IMR-90 (cell line): ENCODE data around the gene RERE. TPM values are rescaled to one million over a fixed set of nuclear protein-coding genes. Genes with fewer than 3 reads are reported as not detected.

Source experiments
- ATAC-seq: fragments of 200-7000 bp; cut with Tn5 transposase; 2 replicates; pipeline ENCODE4 v1.9.1; 2020; ENCODE audit warnings: low read depth, mild to moderate bottlenecking, moderate library complexity
- BruUV-seq: library from RNA; stranded (reverse); fragments of 400-500 nt; replicated peaks from 2 replicates; lab custom pipeline; 2021; lab: Mats Ljungman, UMichigan
- CTCF ChIA-PET: fragments of 300-600 bp; formaldehyde crosslinking; extraction: SDS; loops from one replicate; lab custom pipeline; 2021; ENCODE audit warnings: antibody characterized with exemption; lab: Yijun Ruan, JAX
- POLR2A ChIA-PET: fragments of 300-600 bp; sonication (Branson Sonifier 250); formaldehyde crosslinking; loops from one replicate; lab custom pipeline; 2022; ENCODE audit warnings: antibody characterized with exemption; ENCODE audit not compliant: unreplicated experiment; lab: Charles Lee
- DNase-seq: peaks from one replicate; pipeline ENCODE4 v3.0.0; 2013
- H2AFZ ChIP-seq: replicated peaks from 2 replicates; pipeline ENCODE3; 2013; ENCODE audit warnings: low read length, mild to moderate bottlenecking; ENCODE audit not compliant: poor library complexity
- H2AK5ac ChIP-seq: 2 replicates; pipeline ENCODE4 v1.6.1; 2013; ENCODE audit warnings: low read depth, low read length, inconsistent platforms
- H2AK9ac ChIP-seq: replicated peaks from 2 replicates; pipeline ENCODE3; 2013; ENCODE audit warnings: mild to moderate bottlenecking, low read depth, low read length, moderate library complexity; ENCODE audit not compliant: poor library complexity
- H2BK120ac ChIP-seq: 2 replicates; pipeline ENCODE4 v1.6.1; 2013; ENCODE audit warnings: low read depth, low read length, inconsistent platforms
- H2BK15ac ChIP-seq: 3 replicates; pipeline ENCODE4 v1.6.1; 2013; ENCODE audit warnings: low read depth, low read length, inconsistent platforms
- H2BK20ac ChIP-seq: 2 replicates; pipeline ENCODE4 v1.6.1; 2013; ENCODE audit warnings: low read depth, mild to moderate bottlenecking, inconsistent platforms, low read length, moderate library complexity
- H2BK5ac ChIP-seq: 2 replicates; pipeline ENCODE4 v1.6.1; 2013; ENCODE audit warnings: mild to moderate bottlenecking, low read depth, low read length, inconsistent platforms; ENCODE audit not compliant: poor library complexity, severe bottlenecking
- H3K14ac ChIP-seq: replicated peaks from 2 replicates; pipeline ENCODE4 v1.6.1; 2013; ENCODE audit warnings: low read depth, low read length, inconsistent platforms
- H3K18ac ChIP-seq: 2 replicates; pipeline ENCODE4 v1.6.1; 2013; ENCODE audit warnings: low read depth, low read length, control low read depth
- H3K23ac ChIP-seq: 2 replicates; pipeline ENCODE4 v1.6.1; 2013; ENCODE audit warnings: low read depth, low read length, inconsistent platforms
- H3K27ac ChIP-seq: 2 replicates; pipeline ENCODE4 v1.5.1; 2013; ENCODE audit warnings: mild to moderate bottlenecking, control low read depth, low read length; ENCODE audit not compliant: insufficient read depth
- H3K27me3 ChIP-seq: 2 replicates; pipeline ENCODE4 v1.6.1; 2013; ENCODE audit warnings: low read length; ENCODE audit not compliant: control insufficient read depth, insufficient read depth
- H3K36me3 ChIP-seq: 2 replicates; pipeline ENCODE4 v1.6.1; 2013; ENCODE audit warnings: low read length, mixed read lengths; ENCODE audit not compliant: control insufficient read depth, insufficient read depth
- H3K4ac ChIP-seq: 2 replicates; pipeline ENCODE4 v1.6.1; 2013; ENCODE audit warnings: low read depth, low read length, inconsistent platforms
- H3K4me1 ChIP-seq: 2 replicates; pipeline ENCODE4 v1.6.1; 2013; ENCODE audit warnings: low read length, mixed read lengths; ENCODE audit not compliant: control insufficient read depth, insufficient read depth
- H3K4me2 ChIP-seq: 2 replicates; pipeline ENCODE4 v1.6.1; 2013; ENCODE audit warnings: low read depth, mild to moderate bottlenecking, control low read depth, low read length, moderate library complexity
- H3K4me3 ChIP-seq: 2 replicates; pipeline ENCODE4 v1.5.1; 2013; ENCODE audit warnings: low read depth, mild to moderate bottlenecking, control low read depth, low read length, moderate library complexity; ENCODE audit not compliant: insufficient read depth
- H3K56ac ChIP-seq: 2 replicates; pipeline ENCODE4 v1.6.1; 2013; ENCODE audit warnings: low read length, inconsistent platforms; ENCODE audit not compliant: insufficient read depth; ENCODE audit errors: extremely low read depth
- H3K79me1 ChIP-seq, 2 experiments: 2 replicates each; pipeline ENCODE4 v1.6.1; 2013; ENCODE audit warnings: low read length in 2 of 2, inconsistent platforms in 1 of 2, low read depth in 1 of 2
- H3K9ac ChIP-seq: 2 replicates; pipeline ENCODE4 v1.6.1; 2013; ENCODE audit warnings: low read depth, low read length, control low read depth
- H3K9me1 ChIP-seq: 2 replicates; pipeline ENCODE4 v1.6.1; 2013; ENCODE audit warnings: low read length, inconsistent platforms; ENCODE audit not compliant: insufficient read depth
- H3K9me3 ChIP-seq: 2 replicates; pipeline ENCODE4 v1.6.1; 2013; ENCODE audit warnings: low read length; ENCODE audit not compliant: control insufficient read depth, insufficient read depth
- H4K20me1 ChIP-seq: 2 replicates; pipeline ENCODE4 v1.6.1; 2013; ENCODE audit warnings: low read length, inconsistent platforms; ENCODE audit not compliant: insufficient read depth
- H4K5ac ChIP-seq: 2 replicates; pipeline ENCODE4 v1.6.1; 2013; ENCODE audit warnings: mild to moderate bottlenecking, low read depth, low read length, control low read depth
- H4K8ac ChIP-seq, 2 experiments: 2 replicates each; pipeline ENCODE4 v1.6.1; 2013; ENCODE audit warnings: low read depth in 2 of 2, low read length in 2 of 2, control low read depth in 1 of 2, inconsistent platforms in 1 of 2
- H4K91ac ChIP-seq: 2 replicates; pipeline ENCODE4 v1.6.1; 2013; ENCODE audit warnings: low read depth, low read length, inconsistent platforms; ENCODE audit not compliant: insufficient read depth
- BHLHE40 ChIP-seq: fragments of 150-350 bp; IDR thresholded peaks from 2 replicates; pipeline ENCODE4 v1.6.1; 2016; ENCODE audit warnings: mild to moderate bottlenecking, low read depth, low read length
- CHD1 ChIP-seq: IDR thresholded peaks from 2 replicates; pipeline ENCODE4 v1.6.1; 2012; ENCODE audit warnings: low read depth, low read length, improper control_type of control experiment
- FOS ChIP-seq: fragments of 150-350 bp; IDR thresholded peaks from 2 replicates; pipeline ENCODE4 v1.6.1; 2016; ENCODE audit warnings: low read depth, low read length
- MAFK ChIP-seq: IDR thresholded peaks from 2 replicates; pipeline ENCODE4 v1.6.1; 2012; ENCODE audit warnings: low read depth, low read length, improper control_type of control experiment
- POLR2A ChIP-seq: IDR thresholded peaks from 2 replicates; pipeline ENCODE4 v1.6.1; 2012; ENCODE audit warnings: mild to moderate bottlenecking, low read depth, low read length
- RCOR1 ChIP-seq: IDR thresholded peaks from 2 replicates; pipeline ENCODE4 v1.6.1; 2012; ENCODE audit warnings: mild to moderate bottlenecking, low read length, improper control_type of control experiment; ENCODE audit not compliant: insufficient replicate concordance
- RFX5 ChIP-seq: IDR thresholded peaks from 2 replicates; pipeline ENCODE4 v1.8.0; 2012; ENCODE audit warnings: low read depth, mild to moderate bottlenecking, low read length, moderate library complexity
- WGBS, 2 experiments: methylation state at CpG; one replicate each; pipeline versions ENCODE4 v1.1.5 to v1.1.7; 2013; ENCODE audit warnings: missing lambda C conversion rate in 2 of 2; ENCODE audit not compliant: insufficient read length in 1 of 2; ENCODE audit errors: extremely low coverage in 2 of 2; 5-methylcytosine and 5-hydroxymethylcytosine counted together
- dilution Hi-C: fragments of 300-500 bp; cut with HindIII; formaldehyde crosslinking; loops from one replicate; pipeline ENCODE4 v1.14.3; 2018; ENCODE audit warnings: low sequenced_read_pairs; ENCODE audit not compliant: unreplicated experiment
- in situ Hi-C: fragments of 300-500 bp; cut with MboI; formaldehyde crosslinking; loops from 3 replicates; pipeline ENCODE4 v1.14.3; 2019; ENCODE audit warnings: low sequenced_read_pairs, inconsistent platforms, mixed read lengths
- intact Hi-C: fragments of 100-400 bp; cut with micrococcal nuclease; formaldehyde crosslinking; loops from 2 replicates; pipeline ENCODE4 v1.10.0; 2022
- polyA plus RNA-seq, 3 experiments: library from polyadenylated mRNA; depleted of rRNA; stranded (reverse); fragments of >200 nt; gene quantifications; 2 replicates each; pipeline ENCODE4 v1.2.3, GENCODE V29; 2012; ENCODE audit warnings: low replicate concordance in 1 of 3
- total RNA-seq: library from RNA; depleted of rRNA; stranded (reverse); fragments of >200 nt; gene quantifications from 2 replicates; pipeline ENCODE4 v1.2.3, GENCODE V29; 2012
- TF ChIP-seq, protein P1 (sequence below): fragments of 150-350 bp; IDR thresholded peaks from 2 replicates; pipeline ENCODE4 v1.6.1; 2016; ENCODE audit warnings: low read depth, mild to moderate bottlenecking, low read length, moderate library complexity, borderline replicate concordance

Gene RERE
- total and polyA plus RNA-seq, 2 of the 4 experiments (the other 2 are of a cell fraction) = 11.5 to 25.1 TPM

GRCh38 chr1:8699679-8700078 is 117.8 kb downstream of the RERE start:
- 92% methylated on average over 6 of the region's 7 CpGs; no CpG with 5 or more reads in 1 of the 2 experiments for WGBS, 2 experiments
- no peaks in the 10 kb centered on the region; the same call in 1 of the 2 replicates for H3K36me3 ChIP-seq
- no TSS peak for BruUV-seq
- H2AK5ac ChIP-seq = no peak overlapping the region
- H3K14ac ChIP-seq = no peak overlapping the region
- H3K27me3 ChIP-seq = no peaks in the 10 kb centered on the region
- DNase-seq (no peak), ATAC-seq (no peak)
- ChIA-PET POLR2A (interaction anchor here (0.5 kb wide), 1 partner anchor 1219 kb away, joined by 3 read pairs; no protein-coding TSS in a partner anchor), CTCF (no interaction called here)
- no peaks in the 10 kb centered on the region for H3K9me3 ChIP-seq
- intact Hi-C loops = loop anchor here (2.0 to 5.0 kb wide), 2 partner anchors 235 to 277 kb away; no protein-coding TSS in a partner anchor
- peaks cover 8 to 52% of the 10 kb centered on the region in 2 experiments; a peak in 2 of 4 replicates for H3K79me1 ChIP-seq
- peaks cover 7% of the 10 kb centered on the region for H3K4me1 ChIP-seq
- H2BK5ac ChIP-seq = no peak overlapping the region
- no peak overlapping the region for H3K18ac ChIP-seq
- no peak overlapping the region for H4K5ac ChIP-seq
- H2AK9ac ChIP-seq = no peak overlapping the region
- no peak overlapping the region for H3K4me3 ChIP-seq
- dilution Hi-C loops = no loop called here
- H3K4ac ChIP-seq = no peak overlapping the region
- no peak overlapping the region for H3K56ac ChIP-seq
- no peak overlapping the region for H4K8ac ChIP-seq
- in situ Hi-C loops = loop anchor here (25.0 kb wide), 1 partner anchor 712 kb away; no protein-coding TSS in a partner anchor
- H3K27ac ChIP-seq = 0 out of 2 replicates have a peak overlapping the region, but pooled peaks have one; percentile 1
- H4K20me1 ChIP-seq = peaks cover 25% of the 10 kb centered on the region; the same call in 1 of the 2 replicates
- no peaks in the 10 kb centered on the region for H3K9me1 ChIP-seq
- H3K23ac ChIP-seq = no peak overlapping the region
- H2AFZ ChIP-seq = no peak overlapping the region
- H2BK20ac ChIP-seq = no peak overlapping the region
- H3K9ac ChIP-seq = no peak overlapping the region
- TF ChIP-seq BHLHE40 = no peak
- TF ChIP-seq, protein P1, sequence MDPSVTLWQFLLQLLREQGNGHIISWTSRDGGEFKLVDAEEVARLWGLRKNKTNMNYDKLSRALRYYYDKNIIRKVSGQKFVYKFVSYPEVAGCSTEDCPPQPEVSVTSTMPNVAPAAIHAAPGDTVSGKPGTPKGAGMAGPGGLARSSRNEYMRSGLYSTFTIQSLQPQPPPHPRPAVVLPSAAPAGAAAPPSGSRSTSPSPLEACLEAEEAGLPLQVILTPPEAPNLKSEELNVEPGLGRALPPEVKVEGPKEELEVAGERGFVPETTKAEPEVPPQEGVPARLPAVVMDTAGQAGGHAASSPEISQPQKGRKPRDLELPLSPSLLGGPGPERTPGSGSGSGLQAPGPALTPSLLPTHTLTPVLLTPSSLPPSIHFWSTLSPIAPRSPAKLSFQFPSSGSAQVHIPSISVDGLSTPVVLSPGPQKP = no peak
- no peak for TF ChIP-seq RFX5
- no peak for TF ChIP-seq RCOR1
- TF ChIP-seq FOS = no peak
- TF ChIP-seq POLR2A = no peak
- no peak for TF ChIP-seq MAFK
- no peak for TF ChIP-seq CHD1
- H2BK120ac ChIP-seq = no peak overlapping the region
- H4K91ac ChIP-seq = no peak overlapping the region
- no peak overlapping the region for H2BK15ac ChIP-seq
- H3K4me2 ChIP-seq = no peak overlapping the region
